WTC11 (cell line): ENCODE data around the gene BABAM2. TPM values are rescaled to one million over a fixed set of nuclear protein-coding genes. Genes with fewer than 3 reads are reported as not detected.

Experiments used
- ATAC-seq: fragments of 200-7000 bp; cut with Tn5 transposase; 2 replicates; pipeline ENCODE4 v1.10.0; 2021; ENCODE audit warnings: mild to moderate bottlenecking, moderate library complexity
- CTCF ChIA-PET: fragments of 300-600 bp; sonication (Branson Sonifier 250); formaldehyde crosslinking; loops from one replicate; lab custom pipeline; 2021; ENCODE audit warnings: antibody characterized with exemption; lab: Charles Lee
- POLR2A ChIA-PET: fragments of 350-600 bp; sonication (Branson Sonifier 250); formaldehyde crosslinking; loops from one replicate; lab custom pipeline; 2021; ENCODE audit warnings: antibody characterized with exemption; lab: Charles Lee
- DNase-seq: peaks from one replicate; pipeline ENCODE4 v3.0.0; 2021; ENCODE audit warnings: low spot score
- H3K27ac Mint-ChIP-seq: 2 replicates; pipeline ENCODE4 v1.8.0; 2021; ENCODE audit warnings: mixed read lengths
- H3K27me3 Mint-ChIP-seq: 2 replicates; pipeline ENCODE4 v1.8.0; 2021; ENCODE audit warnings: low read depth, mild to moderate bottlenecking, moderate library complexity, mixed read lengths
- H3K36me3 Mint-ChIP-seq: 2 replicates; pipeline ENCODE4 v1.8.0; 2021; ENCODE audit warnings: mixed read lengths
- H3K4me1 Mint-ChIP-seq: 2 replicates; pipeline ENCODE4 v1.8.0; 2022; ENCODE audit warnings: mixed read lengths
- H3K4me3 Mint-ChIP-seq: 2 replicates; pipeline ENCODE4 v1.8.0; 2021; ENCODE audit warnings: mild to moderate bottlenecking, moderate library complexity, mixed read lengths
- H3K9me3 Mint-ChIP-seq: 2 replicates; pipeline ENCODE4 v1.8.0; 2021; ENCODE audit warnings: mixed read lengths
- ARID4B ChIP-seq: sonication (generic); formaldehyde crosslinking; IDR thresholded peaks from 2 replicates; pipeline ENCODE4 v1.8.0; 2023; ENCODE audit warnings: missing genetic modification reagents, mild to moderate bottlenecking, borderline replicate concordance
- ATF2 ChIP-seq: sonication (generic); formaldehyde crosslinking; IDR thresholded peaks from 2 replicates; pipeline ENCODE4 v1.8.1; 2022; ENCODE audit warnings: low read depth, missing genetic modification reagents, borderline replicate concordance
- ATF3 ChIP-seq: sonication (generic); formaldehyde crosslinking; conservative IDR thresholded peaks from 2 replicates; pipeline ENCODE4 v1.8.1; 2022; ENCODE audit warnings: mild to moderate bottlenecking, missing genetic modification reagents
- CDX4 ChIP-seq: fragments of 250-450 bp; sonication (Bioruptor Pico); IDR thresholded peaks from 2 replicates; pipeline ENCODE4 v1.9.0; 2021; ENCODE audit warnings: moderate library complexity, mild to moderate bottlenecking, inconsistent platforms, borderline replicate concordance
- E2F4 ChIP-seq: sonication (generic); formaldehyde crosslinking; IDR thresholded peaks from 2 replicates; pipeline ENCODE4 v1.8.1; 2022; ENCODE audit warnings: low read depth, mild to moderate bottlenecking, moderate library complexity, missing genetic modification reagents, borderline replicate concordance
- ESRRA ChIP-seq: sonication (generic); formaldehyde crosslinking; IDR thresholded peaks from 2 replicates; pipeline ENCODE4 v1.8.1; 2022; ENCODE audit warnings: mild to moderate bottlenecking, missing genetic modification reagents, borderline replicate concordance
- ETV6 ChIP-seq: sonication (generic); formaldehyde crosslinking; IDR thresholded peaks from 2 replicates; pipeline ENCODE4 v1.8.1; 2022; ENCODE audit warnings: mild to moderate bottlenecking, missing genetic modification reagents
- IRF2 ChIP-seq: sonication (generic); formaldehyde crosslinking; IDR thresholded peaks from 2 replicates; pipeline ENCODE4 v1.8.0; 2022; ENCODE audit warnings: low read depth, missing genetic modification reagents, borderline replicate concordance
- KAT7 ChIP-seq: sonication (generic); formaldehyde crosslinking; IDR thresholded peaks from 2 replicates; pipeline ENCODE4 v1.8.1; 2023; ENCODE audit warnings: missing genetic modification reagents, mild to moderate bottlenecking, borderline replicate concordance
- MXD4 ChIP-seq: fragments of 250-450 bp; sonication (Bioruptor Pico); IDR thresholded peaks from 2 replicates; pipeline ENCODE4 v1.8.0; 2021; ENCODE audit warnings: mild to moderate bottlenecking, moderate library complexity, borderline replicate concordance
- NR3C1 ChIP-seq: sonication (generic); formaldehyde crosslinking; conservative IDR thresholded peaks from 2 replicates; pipeline ENCODE4 v1.8.1; 2023; ENCODE audit warnings: low read depth, mild to moderate bottlenecking, missing genetic modification reagents
- PREB ChIP-seq: sonication (generic); formaldehyde crosslinking; IDR thresholded peaks from 2 replicates; pipeline ENCODE4 v1.8.1; 2022; ENCODE audit warnings: mild to moderate bottlenecking, missing genetic modification reagents, moderate library complexity, borderline replicate concordance
- SP1 ChIP-seq: sonication (generic); formaldehyde crosslinking; conservative IDR thresholded peaks from 2 replicates; pipeline ENCODE4 v1.8.1; 2022; ENCODE audit warnings: missing genetic modification reagents
- TCF7 ChIP-seq: sonication (generic); formaldehyde crosslinking; IDR thresholded peaks from 2 replicates; pipeline ENCODE4 v1.8.0; 2022; ENCODE audit warnings: mild to moderate bottlenecking, low read depth, missing genetic modification reagents, moderate library complexity
- USF1 ChIP-seq: sonication (generic); formaldehyde crosslinking; IDR thresholded peaks from 2 replicates; pipeline ENCODE4 v1.8.0; 2022; ENCODE audit warnings: mild to moderate bottlenecking, missing genetic modification reagents
- ZBTB43 ChIP-seq: sonication (generic); formaldehyde crosslinking; IDR thresholded peaks from 2 replicates; pipeline ENCODE4 v1.8.1; 2023; ENCODE audit warnings: mild to moderate bottlenecking, missing genetic modification reagents
- ZNF121 ChIP-seq: sonication (generic); formaldehyde crosslinking; IDR thresholded peaks from 2 replicates; pipeline ENCODE4 v1.8.0; 2023; ENCODE audit warnings: missing genetic modification reagents
- ZNF219 ChIP-seq: sonication (generic); formaldehyde crosslinking; IDR thresholded peaks from 2 replicates; pipeline ENCODE4 v1.8.0; 2023; ENCODE audit warnings: missing genetic modification reagents, mild to moderate bottlenecking, borderline replicate concordance
- ZNF281 ChIP-seq: sonication (generic); formaldehyde crosslinking; IDR thresholded peaks from 2 replicates; pipeline ENCODE4 v1.8.0; 2023; ENCODE audit warnings: mild to moderate bottlenecking, missing genetic modification reagents
- ZNF317 ChIP-seq: sonication (generic); formaldehyde crosslinking; IDR thresholded peaks from 2 replicates; pipeline ENCODE4 v1.8.1; 2023; ENCODE audit warnings: low read depth, mild to moderate bottlenecking, moderate library complexity, missing genetic modification reagents, borderline replicate concordance
- ZNF423 ChIP-seq: fragments of 250-450 bp; sonication (Bioruptor Pico); IDR thresholded peaks from 2 replicates; pipeline ENCODE4 v2.1.2; 2022; ENCODE audit warnings: mild to moderate bottlenecking, moderate library complexity
- ZNF671 ChIP-seq: fragments of 250-450 bp; sonication (Bioruptor Pico); IDR thresholded peaks from 2 replicates; pipeline ENCODE4 v1.8.0; 2021; ENCODE audit warnings: mild to moderate bottlenecking
- total RNA-seq: library from RNA; stranded (reverse); gene quantifications from 3 replicates; pipeline ENCODE4 v1.2.3, GENCODE V29; 2021

The BABAM2 gene
- total RNA-seq, 1 experiment from 2014 or later = 16.5 TPM

- TF ChIP-seq ZNF219 = no peak
- no peak for TF ChIP-seq CDX4 (CRISPR knock-in tag)
- no peak for TF ChIP-seq TCF7
- TF ChIP-seq ZNF317 = no peak
These were observed 388.8 kb downstream of the BABAM2 start (continued) for GRCh38 chr2:28279371-28279770.

GRCh38 chr2:28280619-28281018, 390.1 kb downstream of the BABAM2 start:
- H3K36me3 Mint-ChIP-seq = no peaks in the 10 kb centered on the region
- no peak overlapping the region for H3K4me3 Mint-ChIP-seq
- H3K9me3 Mint-ChIP-seq = no peaks in the 10 kb centered on the region
- POLR2A ChIA-PET = no interaction called here
- no peaks in the 10 kb centered on the region for H3K4me1 Mint-ChIP-seq
- TF ChIP-seq E2F4 (CRISPR knock-in tag) = no peak
- TF ChIP-seq ZNF281 (CRISPR knock-in tag) = no peak
- TF ChIP-seq KAT7 (CRISPR knock-in tag) = no peak
- TF ChIP-seq ZNF671 (CRISPR knock-in tag) = no peak
- no peak for TF ChIP-seq ZNF423 (CRISPR knock-in tag)
- no peak for TF ChIP-seq MXD4 (CRISPR knock-in tag)
- TF ChIP-seq NR3C1 (CRISPR knock-in tag) = no peak
- TF ChIP-seq IRF2 (CRISPR knock-in tag) = no peak
- TF ChIP-seq ATF2 (CRISPR knock-in tag) = no peak
- TF ChIP-seq ETV6 (CRISPR knock-in tag) = no peak
- no peak for TF ChIP-seq ZBTB43 (CRISPR knock-in tag)
- TF ChIP-seq TCF7 = no peak
- no peak for TF ChIP-seq ARID4B (CRISPR knock-in tag)
- TF ChIP-seq USF1 (CRISPR knock-in tag) = no peak
- TF ChIP-seq ZNF121 (CRISPR knock-in tag) = no peak
- TF ChIP-seq ESRRA (CRISPR knock-in tag) = no peak
- TF ChIP-seq SP1 (CRISPR knock-in tag) = no peak
- TF ChIP-seq ATF3 = no peak
- TF ChIP-seq PREB = no peak
- ATAC-seq = no peak
- CTCF ChIA-PET = no interaction called here
- DNase-seq = no peak
- no peaks in the 10 kb centered on the region for H3K27me3 Mint-ChIP-seq
- no peak overlapping the region for H3K27ac Mint-ChIP-seq
